Type B pancreatic cell (in vitro differentiated cells): ENCODE results near the gene MAPK6. TPM values are rescaled to one million over a fixed set of nuclear protein-coding genes. Genes with fewer than 3 reads are reported as not detected.

Source experiments
- DNase-seq: peaks from one replicate; pipeline ENCODE4 v3.0.0; 2021; ENCODE audit warnings: mixed read lengths; ENCODE audit not compliant: unreplicated experiment; ENCODE audit errors: extremely low spot score
- H3K27ac Mint-ChIP-seq: 2 replicates; pipeline ENCODE4 v1.8.0; 2021; ENCODE audit warnings: mild to moderate bottlenecking, mixed read lengths
- H3K27me3 Mint-ChIP-seq: 2 replicates; pipeline ENCODE4 v1.8.0; 2021; ENCODE audit warnings: mixed read lengths
- H3K36me3 Mint-ChIP-seq: 2 replicates; pipeline ENCODE4 v1.8.0; 2021; ENCODE audit warnings: mixed read lengths
- H3K4me1 Mint-ChIP-seq: one replicate; pipeline ENCODE4 v1.8.0; 2021; ENCODE audit warnings: mixed read lengths; ENCODE audit not compliant: unreplicated experiment
- H3K4me3 Mint-ChIP-seq: 2 replicates; pipeline ENCODE4 v1.8.0; 2021; ENCODE audit warnings: mild to moderate bottlenecking, mixed read lengths
- H3K9me3 Mint-ChIP-seq: 2 replicates; pipeline ENCODE4 v1.8.0; 2021; ENCODE audit warnings: mixed read lengths
- total RNA-seq: library from RNA; stranded (reverse); gene quantifications from 2 replicates; pipeline ENCODE4 v1.2.1, GENCODE V29; 2021; ENCODE audit warnings: low replicate concordance
- TF ChIP-seq, protein P1 (sequence below): fragments of 200-600 bp; sonication (generic); conservative IDR thresholded peaks from 2 replicates; pipeline ENCODE4 v1.5.0; 2021; ENCODE audit warnings: antibody characterized with exemption, mild to moderate bottlenecking

The MAPK6 gene
- total RNA-seq, 1 donor from 2014 or later, result 56.6 TPM

GRCh38 chr15:52083603-52084002, 64.6 kb downstream of the MAPK6 start:
- peaks cover 4% of the 10 kb centered on the region for H3K9me3 Mint-ChIP-seq
- no peak overlapping the region for H3K27ac Mint-ChIP-seq
- no peaks in the 10 kb centered on the region for H3K36me3 Mint-ChIP-seq
- H3K27me3 Mint-ChIP-seq, result peaks cover 6% of the 10 kb centered on the region
- TF ChIP-seq, protein P1, sequence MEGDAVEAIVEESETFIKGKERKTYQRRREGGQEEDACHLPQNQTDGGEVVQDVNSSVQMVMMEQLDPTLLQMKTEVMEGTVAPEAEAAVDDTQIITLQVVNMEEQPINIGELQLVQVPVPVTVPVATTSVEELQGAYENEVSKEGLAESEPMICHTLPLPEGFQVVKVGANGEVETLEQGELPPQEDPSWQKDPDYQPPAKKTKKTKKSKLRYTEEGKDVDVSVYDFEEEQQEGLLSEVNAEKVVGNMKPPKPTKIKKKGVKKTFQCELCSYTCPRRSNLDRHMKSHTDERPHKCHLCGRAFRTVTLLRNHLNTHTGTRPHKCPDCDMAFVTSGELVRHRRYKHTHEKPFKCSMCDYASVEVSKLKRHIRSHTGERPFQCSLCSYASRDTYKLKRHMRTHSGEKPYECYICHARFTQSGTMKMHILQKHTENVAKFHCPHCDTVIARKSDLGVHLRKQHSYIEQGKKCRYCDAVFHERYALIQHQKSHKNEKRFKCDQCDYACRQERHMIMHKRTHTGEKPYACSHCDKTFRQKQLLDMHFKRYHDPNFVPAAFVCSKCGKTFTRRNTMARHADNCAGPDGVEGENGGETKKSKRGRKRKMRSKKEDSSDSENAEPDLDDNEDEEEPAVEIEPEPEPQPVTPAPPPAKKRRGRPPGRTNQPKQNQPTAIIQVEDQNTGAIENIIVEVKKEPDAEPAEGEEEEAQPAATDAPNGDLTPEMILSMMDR, result no peak
- H3K4me3 Mint-ChIP-seq, result no peak overlapping the region
- no peaks in the 10 kb centered on the region for H3K4me1 Mint-ChIP-seq
- no peak for DNase-seq

GRCh38 chr15:52085299-52085698, 66.3 kb downstream of the MAPK6 start:
- H3K36me3 Mint-ChIP-seq, result no peaks in the 10 kb centered on the region
- TF ChIP-seq, protein P1, result no peak
- H3K4me1 Mint-ChIP-seq, result no peaks in the 10 kb centered on the region
- peaks cover 4% of the 10 kb centered on the region for H3K9me3 Mint-ChIP-seq
- H3K4me3 Mint-ChIP-seq, result no peak overlapping the region
- no peak overlapping the region for H3K27ac Mint-ChIP-seq
- no peak for DNase-seq
- H3K27me3 Mint-ChIP-seq, result peaks cover 6% of the 10 kb centered on the region

- Mint-ChIP-seq H3K27ac (no peak overlapping the region), H3K9me3 (peaks cover 4% of the 10 kb centered on the region), H3K4me1 (no peaks in the 10 kb centered on the region), H3K36me3 (no peaks in the 10 kb centered on the region), H3K4me3 (no peak overlapping the region), H3K27me3 (peaks cover 6% of the 10 kb centered on the region)
- TF ChIP-seq, protein P1, result no peak
- no peak for DNase-seq
These were observed 67.2 kb downstream of the MAPK6 start for GRCh38 chr15:52086011-52086786.

DNA sequence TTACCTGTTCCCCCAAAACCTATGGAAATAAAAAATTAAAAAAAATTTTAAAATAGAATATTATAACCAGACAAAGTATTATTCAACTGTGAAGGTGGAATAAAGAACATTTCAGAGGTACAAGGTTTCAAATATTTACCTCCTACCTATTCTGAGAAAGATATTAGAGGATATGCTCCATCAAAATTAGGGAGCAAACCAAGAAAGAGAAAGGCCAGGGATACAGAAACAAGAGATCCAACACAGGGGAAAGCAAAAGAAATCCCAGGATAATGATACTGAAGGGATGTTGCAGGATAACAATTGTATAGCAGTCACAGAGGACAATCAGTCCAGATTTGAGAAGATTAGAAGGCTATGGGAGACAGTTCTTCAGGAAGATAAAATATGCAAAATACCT, 71.2 kb downstream of the MAPK6 start:
- H3K4me1 Mint-ChIP-seq, result no peaks in the 10 kb centered on the region
- H3K36me3 Mint-ChIP-seq, result no peaks in the 10 kb centered on the region
- H3K27me3 Mint-ChIP-seq, result peaks cover 1% of the 10 kb centered on the region
- H3K4me3 Mint-ChIP-seq, result no peak overlapping the region
- H3K9me3 Mint-ChIP-seq, result peaks cover 2% of the 10 kb centered on the region
- H3K27ac Mint-ChIP-seq, result no peak overlapping the region
- no peak for DNase-seq
- TF ChIP-seq, protein P1, result no peak

DNA sequence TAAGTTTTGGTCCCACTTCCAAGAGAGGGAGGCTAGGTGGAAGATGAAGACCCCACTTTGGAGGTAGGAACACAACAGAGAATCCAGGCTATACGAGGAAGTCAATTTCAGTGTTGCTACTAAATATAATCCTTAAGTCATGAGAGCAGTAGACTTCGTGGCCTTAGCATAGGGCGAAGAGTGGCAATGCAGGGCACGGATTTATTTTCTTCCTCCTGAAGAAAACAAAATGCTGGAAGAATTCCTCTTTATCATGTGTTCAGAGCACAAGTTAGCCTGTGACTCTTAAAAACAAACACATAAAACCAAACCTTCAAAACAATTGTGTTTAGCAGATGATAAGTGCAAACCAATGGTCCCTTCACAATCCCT, 74.1 kb downstream of the MAPK6 start:
- DNase-seq, result no peak
- Mint-ChIP-seq H3K9me3 (no peaks in the 10 kb centered on the region), H3K36me3 (no peaks in the 10 kb centered on the region), H3K4me1 (peaks cover 5% of the 10 kb centered on the region), H3K27me3 (no peaks in the 10 kb centered on the region), H3K27ac (no peak overlapping the region), H3K4me3 (no peak overlapping the region)
- TF ChIP-seq, protein P1, result no peak
